Measurements from ENCODE around the gene ALDH2. TPM values are rescaled to one million over a fixed set of nuclear protein-coding genes. Genes with fewer than 3 reads are reported as not detected.

The ALDH2 gene
- polyA plus RNA-seq, 1 donor (not counting 4 experiments of a cell fraction or from before 2014, with no cell fraction given) = 33.8 TPM

- no peak for FAIRE-seq
- H3K4me1 ChIP-seq (ENCODE audit: control insufficient read depth, extremely low read depth, insufficient read depth, low read length) = no peaks in the 10 kb centered on the region
- H3K9me3 ChIP-seq (ENCODE audit: control insufficient read depth, low read depth, low read length) = no peaks in the 10 kb centered on the region
- no peak for TF ChIP-seq EZH2 (IDR thresholded peaks at IDR 0.05; ENCODE audit: low read length)
- TF ChIP-seq CTCF (optimal IDR thresholded peaks at IDR 0.05 in 1 of 3, IDR thresholded peaks at IDR 0.05 in 1 of 3, conservative IDR thresholded peaks at IDR 0.05 in 1 of 3; ENCODE audit: extremely low read depth in 1 of 3, insufficient read depth in 2 of 3, low read length in 3 of 3) = no peak
- no peaks in the 10 kb centered on the region for H3K79me2 ChIP-seq (ENCODE audit: control insufficient read depth, insufficient read depth, low read length)
- no peak overlapping the region for H3K4me2 ChIP-seq (ENCODE audit: control insufficient read depth, extremely low read depth, insufficient read depth, low read depth, low read length)
- no peaks in the 10 kb centered on the region for H4K20me1 ChIP-seq (ENCODE audit: control insufficient read depth, extremely low read depth, insufficient read depth, low read length)
- no peak overlapping the region for H3K27ac ChIP-seq (ENCODE audit: control insufficient read depth, insufficient read depth, low read length)
- H3K9me1 ChIP-seq (ENCODE audit: control insufficient read depth, extremely low read depth, insufficient read depth, low read length) = no peaks in the 10 kb centered on the region
- no peak overlapping the region for H3K9ac ChIP-seq (ENCODE audit: control insufficient read depth, extremely low read depth, insufficient read depth, low read length)
- no peak for DNase-seq (ENCODE audit: low read depth, low spot score)
- no peaks in the 10 kb centered on the region for H3K27me3 ChIP-seq (ENCODE audit: control insufficient read depth, extremely low read depth, insufficient read depth, low read length)
- dilution Hi-C loops (cut with MboI; ENCODE audit: extremely low pct_ligation_motif_present, low sequenced_read_pairs) = no loop called here
- no peak overlapping the region for H3K4me3 ChIP-seq (ENCODE audit: control insufficient read depth in 2 of 3, extremely low read depth in 1 of 3, insufficient read depth in 2 of 3, low read depth in 1 of 3, low read length in 3 of 3)
- peaks cover 6 to 13% of the 10 kb centered on the region in 2 experiments for H3K36me3 ChIP-seq (ENCODE audit: control insufficient read depth in 2 of 2, extremely low read depth in 1 of 2, insufficient read depth in 2 of 2, low read length in 2 of 2)
- no peak overlapping the region for H2AFZ ChIP-seq (ENCODE audit: control insufficient read depth, low read length)
These were observed 25.6 kb downstream of the ALDH2 start for GRCh38 chr12:111792155-111792855.

- Histone ChIP-seq H3K4me1 (ENCODE audit: control insufficient read depth, extremely low read depth, insufficient read depth, low read length) (no peaks in the 10 kb centered on the region), H4K20me1 (ENCODE audit: control insufficient read depth, extremely low read depth, insufficient read depth, low read length) (no peaks in the 10 kb centered on the region)
These were observed 26.1 kb downstream of the ALDH2 start for GRCh38 chr12:111792856-111793235.

More at GRCh38 chr12:111792856-111793235, 26.1 kb downstream of the ALDH2 start:
- H2AFZ ChIP-seq (ENCODE audit: control insufficient read depth, low read length) = no peak overlapping the region
- H3K9me3 ChIP-seq (ENCODE audit: control insufficient read depth, low read depth, low read length) = no peaks in the 10 kb centered on the region
- peaks cover 6 to 13% of the 10 kb centered on the region in 2 experiments for H3K36me3 ChIP-seq (ENCODE audit: control insufficient read depth in 2 of 2, extremely low read depth in 1 of 2, insufficient read depth in 2 of 2, low read length in 2 of 2)
- H3K4me3 ChIP-seq (ENCODE audit: control insufficient read depth in 2 of 3, extremely low read depth in 1 of 3, insufficient read depth in 2 of 3, low read depth in 1 of 3, low read length in 3 of 3) = no peak overlapping the region
- dilution Hi-C loops (cut with MboI; ENCODE audit: extremely low pct_ligation_motif_present, low sequenced_read_pairs) = no loop called here
- no peak for DNase-seq (ENCODE audit: low read depth, low spot score)
- H3K9ac ChIP-seq (ENCODE audit: control insufficient read depth, extremely low read depth, insufficient read depth, low read length) = no peak overlapping the region
- no peak for FAIRE-seq
- no peak for TF ChIP-seq CTCF (optimal IDR thresholded peaks at IDR 0.05 in 1 of 3, IDR thresholded peaks at IDR 0.05 in 1 of 3, conservative IDR thresholded peaks at IDR 0.05 in 1 of 3; ENCODE audit: extremely low read depth in 1 of 3, insufficient read depth in 2 of 3, low read length in 3 of 3)
- TF ChIP-seq EZH2 (IDR thresholded peaks at IDR 0.05; ENCODE audit: low read length) = no peak
- H3K27ac ChIP-seq (ENCODE audit: control insufficient read depth, insufficient read depth, low read length) = no peak overlapping the region
- no peaks in the 10 kb centered on the region for H3K9me1 ChIP-seq (ENCODE audit: control insufficient read depth, extremely low read depth, insufficient read depth, low read length)
- no peak overlapping the region for H3K4me2 ChIP-seq (ENCODE audit: control insufficient read depth, extremely low read depth, insufficient read depth, low read depth, low read length)
- no peaks in the 10 kb centered on the region for H3K27me3 ChIP-seq (ENCODE audit: control insufficient read depth, extremely low read depth, insufficient read depth, low read length)
- no peaks in the 10 kb centered on the region for H3K79me2 ChIP-seq (ENCODE audit: control insufficient read depth, insufficient read depth, low read length)

Measured in keratinocyte (primary cell).